ENCODE data around the gene LRRN4CL.

LRRN4CL gene

DNA sequence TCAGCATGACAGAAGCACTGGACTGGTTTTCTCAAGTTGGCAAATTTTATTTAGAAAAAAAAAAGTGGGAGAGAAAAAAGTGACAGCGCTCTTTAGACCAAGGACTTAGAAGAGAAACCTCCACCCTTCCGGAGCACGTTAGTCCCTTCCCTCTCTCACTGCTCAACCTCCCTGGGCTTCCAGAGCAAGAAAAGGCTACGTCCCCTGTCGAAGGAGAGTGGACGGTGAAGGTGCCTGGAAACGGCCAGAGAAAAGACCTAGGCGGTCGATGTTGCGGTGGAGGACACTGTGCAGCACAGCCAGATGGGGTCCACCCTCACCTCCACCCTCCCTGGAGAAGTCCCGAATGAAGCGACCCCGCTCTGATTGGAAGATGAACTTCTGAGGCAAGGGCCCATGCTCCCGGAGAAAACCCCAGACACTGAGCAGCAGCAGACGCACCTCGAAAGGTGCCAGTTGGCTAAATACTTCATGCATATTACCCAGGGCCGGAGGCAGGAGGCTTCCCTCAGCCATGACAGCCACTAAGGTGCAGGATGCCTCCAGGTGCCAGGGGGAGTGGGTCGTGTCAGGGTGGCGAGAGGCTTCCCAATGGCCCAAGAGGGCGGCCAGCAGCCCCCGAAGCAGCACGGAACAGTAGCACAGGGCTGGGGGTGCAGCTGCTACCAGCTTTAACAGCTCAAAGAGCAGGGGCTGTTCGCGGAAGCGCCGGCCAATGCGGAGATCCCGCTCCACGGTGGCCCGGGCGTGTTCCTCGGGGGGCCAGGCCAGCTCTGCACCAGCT, 42.3 kb downstream of the LRRN4CL start:
- no peak for DNase-seq (ENCODE audit: low read depth, low spot score)

- peak; percentile 92 for DNase-seq (ENCODE audit: low read depth, low spot score)
These were observed 43.1 kb downstream of the LRRN4CL start, which contains the start of gene GANAB for GRCh38 chr11:62645946-62646824. TSS of gene GANAB (minus strand) at chr11:62646613. CDS start at chr11:62646599, 14 bp downstream.

DNA sequence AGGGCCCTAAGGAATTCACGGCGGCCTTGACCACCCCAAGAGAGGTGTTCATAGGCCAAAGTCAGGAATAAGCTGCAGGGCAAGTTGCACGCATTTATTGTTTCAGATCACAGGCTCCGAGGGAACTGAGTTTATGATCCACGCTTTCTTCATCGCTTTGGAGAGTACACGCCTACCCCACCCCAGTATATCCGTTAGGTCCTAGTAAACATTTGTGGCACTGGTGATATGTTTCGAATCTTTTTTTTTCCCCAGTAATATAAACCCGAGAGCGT, 43.7 kb downstream of the LRRN4CL start:
- no peak for DNase-seq (ENCODE audit: low read depth, low spot score)

- no peak for DNase-seq (ENCODE audit: low read depth, low spot score)
These were observed 45.1 kb downstream of the LRRN4CL start for GRCh38 chr11:62644220-62644619.
